ENCODE results near the gene MYLIP.

Gene MYLIP

GRCh38 chr6:16128759-16129622, at the start of gene MYLIP:
Gene MYLIP (plus strand): TSS chr6:16129086. CDS start chr6:16129323, 237 bp downstream.
- peak; percentile 97 for DNase-seq

DNA sequence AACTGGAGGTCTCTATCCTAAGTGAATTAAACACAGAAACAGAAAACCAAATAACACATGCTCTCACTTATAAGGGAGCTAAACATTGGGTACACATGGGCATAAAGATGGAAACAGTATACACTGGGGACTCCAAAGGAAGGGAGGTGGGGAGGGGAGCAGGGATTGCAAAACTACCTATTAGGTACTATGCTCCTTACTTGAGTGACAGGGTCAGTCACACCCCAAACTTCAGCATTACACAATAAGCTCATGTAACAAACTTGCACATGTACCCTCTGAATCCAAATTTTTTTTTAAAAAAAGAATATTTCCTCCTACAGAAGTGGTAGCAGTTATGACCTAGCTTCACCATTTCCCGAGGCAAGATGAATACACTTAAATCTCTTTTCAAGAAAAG, 49.5 kb upstream of the MYLIP start:
- DNase-seq: no peak

DNA sequence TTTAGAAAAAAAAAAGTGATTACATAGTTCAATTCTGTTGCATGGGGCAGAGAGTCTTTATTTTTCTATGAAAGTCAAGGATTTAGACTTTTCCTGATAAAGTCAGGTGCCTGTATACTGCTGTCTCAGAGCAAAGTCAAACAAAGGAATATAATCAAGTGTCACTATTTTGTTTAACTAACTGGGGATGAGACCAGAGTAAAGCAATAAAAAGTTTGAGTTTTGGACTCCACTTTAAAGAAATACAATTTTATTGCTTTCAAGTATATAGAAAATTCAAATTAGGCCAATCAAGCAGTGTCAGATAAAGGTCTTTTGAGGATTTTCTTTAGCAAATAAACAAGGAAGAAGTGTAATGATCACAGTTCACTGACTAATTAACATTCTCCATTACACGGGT, 48.7 kb upstream of the MYLIP start:
- DNase-seq: no peak

DNA sequence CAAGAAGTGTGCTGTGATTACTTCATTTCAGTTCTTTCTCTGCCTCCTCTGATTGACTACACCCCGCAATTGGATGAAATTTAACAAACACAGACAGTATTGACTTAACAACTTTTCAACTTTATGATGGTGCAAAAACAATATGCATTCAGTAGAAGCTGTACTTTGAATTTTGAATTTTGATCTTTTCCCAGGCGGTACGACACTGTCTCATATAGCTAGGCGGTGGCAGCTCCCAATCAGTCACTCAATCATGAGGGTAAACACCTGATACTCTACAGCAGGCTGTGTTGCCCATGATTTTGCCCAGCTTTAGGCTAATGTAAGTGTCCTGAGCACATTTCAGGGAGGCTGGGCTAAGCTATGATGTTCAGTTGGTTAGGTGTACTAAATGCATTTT, 47.6 kb upstream of the MYLIP start:
- DNase-seq: no peak

GRCh38 chr6:16082361-16082760, 46.5 kb upstream of the MYLIP start:
- DNase-seq: no peak

GRCh38 chr6:16086965-16087364, 41.9 kb upstream of the MYLIP start:
- no peak for DNase-seq

- no peak for DNase-seq
Observed at GRCh38 chr6:16087386-16087785, 41.5 kb upstream of the MYLIP start.

DNA sequence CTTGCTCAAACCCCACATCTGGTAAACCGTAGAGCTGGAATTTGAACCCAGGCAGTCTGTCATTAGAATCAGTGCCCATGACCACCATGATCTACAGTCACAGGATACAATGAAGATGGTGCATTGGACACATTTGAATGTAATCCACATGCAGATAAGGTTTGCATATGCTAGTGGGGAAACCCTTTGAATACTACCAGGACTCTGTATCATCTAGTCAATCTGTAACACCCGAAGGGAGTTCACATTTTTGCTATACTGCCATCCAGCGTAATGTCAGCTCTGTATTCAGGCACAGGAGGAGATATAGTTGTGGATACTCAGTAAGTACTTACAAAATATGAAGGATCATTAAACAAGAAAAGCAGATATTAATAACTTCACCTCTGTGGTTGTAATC, 40.5 kb upstream of the MYLIP start:
- no peak for DNase-seq

GRCh38 chr6:16089232-16090062, 39.4 kb upstream of the MYLIP start:
- no peak for DNase-seq

DNA sequence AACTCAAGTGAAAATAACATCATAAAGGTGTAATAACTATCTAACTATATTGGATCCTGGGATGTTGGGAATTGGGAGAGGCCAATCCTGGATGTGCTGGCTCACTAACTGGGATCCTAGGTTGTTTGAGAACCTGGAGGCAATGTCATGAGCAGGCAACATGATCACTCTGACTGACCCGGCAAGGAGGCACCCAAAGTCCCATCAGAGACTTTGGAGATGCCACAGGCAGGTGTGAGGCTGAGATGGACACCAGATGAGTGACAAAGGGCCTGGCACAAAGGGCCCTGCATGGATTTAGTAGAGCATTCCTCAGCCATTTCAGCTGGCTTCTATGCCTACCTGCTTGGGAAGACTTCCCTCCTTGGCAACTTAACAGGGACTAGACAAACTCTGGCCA, 38.4 kb upstream of the MYLIP start:
- no peak for DNase-seq

GRCh38 chr6:16090920-16091319, 38.0 kb upstream of the MYLIP start:
- no peak for DNase-seq

DNA sequence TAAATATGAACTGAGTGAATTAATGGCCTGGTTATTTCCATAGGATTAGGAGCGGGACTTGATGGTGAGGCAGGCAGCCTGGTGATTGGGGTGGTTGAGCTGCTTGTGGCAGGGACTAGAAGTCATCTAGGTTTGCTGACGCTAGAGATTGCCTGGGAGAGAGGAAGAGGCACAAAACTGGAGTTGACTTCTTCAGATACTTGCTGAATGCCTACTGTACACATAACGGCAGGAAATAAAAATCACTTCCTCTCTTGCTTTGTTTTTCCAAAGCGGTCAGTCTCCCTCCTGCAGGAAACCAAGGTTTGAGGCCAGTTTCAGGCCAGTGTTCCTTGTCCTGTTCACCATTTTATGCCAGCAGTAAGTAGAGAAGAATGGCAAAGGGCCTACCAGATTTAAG, 36.7 kb upstream of the MYLIP start:
- DNase-seq: no peak

DNA sequence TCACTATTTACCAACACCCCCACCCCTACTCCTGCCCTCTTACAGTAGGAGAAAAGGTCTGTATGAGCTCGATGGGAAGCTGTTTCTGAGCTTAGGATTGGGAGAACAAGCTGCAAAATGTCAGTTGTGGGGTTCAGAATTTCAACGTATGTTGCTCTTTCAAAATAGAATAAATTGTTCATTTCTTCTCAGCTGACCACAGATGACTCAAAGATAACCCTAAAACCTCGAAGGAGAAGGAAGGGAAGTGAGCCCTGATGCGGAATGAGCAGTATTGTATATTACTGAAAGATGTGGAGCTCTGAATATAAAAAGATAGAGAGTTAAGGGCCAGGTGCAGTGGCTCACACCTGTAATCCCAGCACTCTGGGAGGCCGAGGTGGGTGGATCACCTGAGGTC, 35.9 kb upstream of the MYLIP start:
- DNase-seq: no peak

- no peak for DNase-seq
Observed at GRCh38 chr6:16095180-16095579, 33.7 kb upstream of the MYLIP start.

DNA sequence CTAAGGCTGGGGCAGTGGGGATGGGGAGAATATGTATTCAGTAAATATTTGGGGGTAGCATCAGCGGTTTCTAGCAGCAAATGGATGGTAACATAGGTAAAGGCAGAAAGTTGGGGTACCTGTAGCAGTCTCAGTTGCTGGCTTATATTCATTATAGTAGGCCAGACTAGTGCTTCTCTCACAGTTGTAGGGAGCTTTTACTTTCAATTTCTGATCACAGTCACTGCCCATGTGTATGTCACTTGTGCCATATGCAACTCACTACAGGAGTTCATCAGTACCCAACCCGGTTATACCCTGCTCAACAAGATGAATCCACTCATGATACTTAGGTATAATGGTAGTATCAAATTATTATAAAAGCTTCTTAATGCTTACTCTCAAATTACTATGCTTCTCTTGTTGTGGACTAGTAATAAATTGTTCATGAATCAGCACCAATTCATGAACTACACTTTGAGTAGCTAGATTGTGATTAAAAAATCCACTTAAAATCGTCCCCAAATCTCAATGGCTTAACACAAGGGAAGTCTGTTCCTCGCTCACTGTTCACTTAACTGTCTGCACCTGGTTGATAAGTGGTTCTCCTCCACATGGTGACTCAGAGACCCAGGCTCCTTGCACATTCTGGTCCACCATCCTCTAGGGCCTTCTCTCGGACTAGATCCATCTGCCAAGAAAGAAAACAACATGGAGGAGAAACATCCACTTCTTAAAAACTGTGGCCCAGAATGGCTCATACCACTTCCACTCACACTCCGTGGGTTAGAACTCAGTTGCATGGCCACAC, 31.3 kb upstream of the MYLIP start:
- no peak for DNase-seq

DNA sequence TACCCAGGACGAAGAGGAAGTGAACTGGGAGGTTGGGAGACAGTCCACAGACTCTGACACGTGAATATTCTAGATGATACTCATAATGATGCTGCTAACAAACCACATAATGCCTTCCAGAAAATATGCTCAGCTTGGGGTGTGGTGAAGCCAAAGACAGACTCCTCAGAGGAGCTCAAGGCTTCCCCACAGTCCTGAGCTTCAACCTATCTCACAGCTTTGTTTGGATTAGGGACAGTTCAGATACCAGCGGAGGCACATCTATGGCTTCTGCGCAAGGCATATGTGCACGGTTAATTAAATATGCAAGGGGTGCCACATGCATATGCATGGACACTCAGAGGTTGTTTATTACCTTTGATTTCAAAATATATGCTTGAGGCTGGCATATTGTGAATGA, 30.7 kb upstream of the MYLIP start:
- no peak for DNase-seq

DNA sequence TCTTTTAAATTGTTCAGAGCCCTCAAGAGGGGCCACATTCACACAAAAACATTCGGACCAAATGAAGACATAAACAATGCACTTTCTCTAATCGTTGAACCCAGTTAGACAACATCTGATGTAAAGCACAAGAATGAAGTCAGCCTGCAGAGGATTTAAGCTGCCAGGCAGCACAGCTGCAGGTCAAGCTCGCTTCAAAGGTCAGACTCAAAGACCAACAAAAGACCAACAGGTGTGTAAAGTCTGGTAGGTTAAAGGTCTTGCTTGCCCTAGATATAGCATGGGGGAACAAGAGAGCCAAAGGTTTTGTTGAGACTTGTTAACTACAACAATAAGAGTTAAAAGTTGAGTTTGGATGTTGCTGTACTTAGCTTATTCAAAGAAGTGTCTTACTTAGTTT, 26.7 kb upstream of the MYLIP start:
- DNase-seq: no peak

- DNase-seq: no peak
Observed at GRCh38 chr6:16103722-16104121, 25.2 kb upstream of the MYLIP start.

DNA sequence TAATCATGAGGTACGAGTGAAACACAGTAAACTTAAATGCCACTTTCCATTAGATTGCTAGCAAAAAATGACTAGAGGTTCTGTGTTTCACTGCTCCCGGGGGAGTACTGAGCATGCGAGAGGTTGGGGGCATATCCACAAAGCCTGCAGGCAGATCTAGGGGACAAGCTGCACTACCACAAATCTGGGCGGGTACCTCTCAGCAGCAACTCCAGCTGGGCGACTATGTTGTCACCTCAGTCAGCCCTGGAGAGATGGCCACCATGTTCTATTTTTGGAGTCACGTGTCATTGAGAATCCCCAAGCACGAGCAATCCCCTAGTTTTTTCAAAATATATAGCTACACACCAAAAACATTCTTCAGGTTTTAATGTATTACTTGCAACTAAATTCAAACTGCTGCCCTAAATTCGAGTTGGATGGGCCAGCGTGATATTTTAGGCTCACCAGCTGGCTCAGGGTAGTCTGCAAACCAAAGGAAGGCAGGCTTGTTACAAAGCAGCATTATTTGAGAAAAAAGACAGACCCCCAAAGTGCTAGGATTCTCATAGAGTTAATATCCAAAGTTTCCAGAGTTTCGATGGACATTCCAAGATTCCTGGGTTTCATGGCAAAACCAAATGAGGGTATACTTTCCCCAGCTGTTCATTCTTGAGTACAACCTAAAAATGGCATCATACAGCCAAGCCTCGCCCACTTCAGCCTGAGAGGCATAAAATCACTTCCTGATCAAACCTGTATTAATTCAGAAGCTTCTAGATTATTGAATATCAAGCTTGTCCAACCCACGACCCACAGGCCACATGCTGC, 24.1 kb upstream of the MYLIP start:
- DNase-seq: no peak

DNA sequence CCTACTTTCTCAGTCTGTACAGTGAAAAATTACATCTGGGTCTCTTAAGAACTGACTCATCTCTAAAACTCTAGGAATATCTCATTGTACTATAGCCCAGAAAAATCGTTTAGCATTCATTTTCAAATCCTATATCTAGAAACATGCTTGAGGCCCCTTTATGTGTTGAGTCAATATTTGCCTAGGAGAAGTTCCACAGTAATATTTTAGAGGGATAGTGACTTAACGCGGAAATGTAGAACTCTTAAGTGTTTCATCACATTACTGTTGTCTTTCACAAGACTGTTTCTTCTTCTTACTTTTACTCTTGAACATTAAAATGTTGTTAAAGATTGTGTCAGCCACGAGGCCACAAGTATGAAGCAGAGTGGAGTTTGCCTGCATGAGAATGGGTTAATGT, 23.0 kb upstream of the MYLIP start:
- no peak for DNase-seq

DNA sequence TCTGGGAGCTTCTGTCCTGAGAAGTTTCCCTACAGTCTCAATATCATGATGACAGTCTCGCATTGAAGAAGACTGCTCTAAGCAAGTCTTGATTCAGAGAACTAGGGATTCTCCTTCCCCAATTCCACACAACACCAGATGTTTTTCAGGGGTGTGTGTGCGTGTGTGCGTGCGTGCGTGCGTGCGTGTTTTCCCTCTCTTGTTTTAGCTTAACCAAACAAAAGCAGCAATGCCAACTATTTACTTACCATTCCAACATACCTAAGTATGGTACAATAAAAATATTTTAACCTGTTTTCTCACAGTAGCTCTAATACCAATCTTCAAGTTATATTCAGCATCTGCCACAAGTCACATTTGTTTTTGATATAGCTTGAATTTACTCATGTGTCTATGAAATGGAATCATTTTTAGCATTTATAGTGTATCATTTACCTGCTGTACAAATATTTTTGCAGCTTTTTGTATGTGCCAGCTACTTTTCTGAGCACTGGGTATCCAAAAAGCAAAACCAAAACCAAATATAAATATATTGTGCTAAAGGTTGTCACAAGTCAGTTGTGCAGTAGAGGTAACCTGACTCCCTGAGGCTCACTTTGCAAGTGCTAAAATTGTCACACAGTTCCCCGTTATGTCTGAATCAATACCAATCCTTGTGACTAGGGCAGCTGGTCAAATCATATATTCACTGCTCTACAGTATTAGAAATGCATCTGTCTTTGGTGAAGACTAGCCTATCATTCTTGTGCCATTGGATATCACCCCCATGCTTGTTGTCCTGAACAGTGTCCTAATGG, 21.7 kb upstream of the MYLIP start:
- DNase-seq: no peak

GRCh38 chr6:16108419-16108818, 20.5 kb upstream of the MYLIP start:
- no peak for DNase-seq

All from CD4-positive, alpha-beta T cell treated with Interleukin-4 for 4 hours (primary cell).